Spleen (tissue), 7 donors: Measurements from ENCODE around the gene FAM20C.

ENCODE experiments used
- CTCF ChIP-seq, 11 experiments: fragments of 200-600 bp in 7 of 11; fragments of 450-650 bp in 4 of 11; sonication (generic) in 4 of 11; IDR thresholded peaks in 8 of 11; conservative IDR thresholded peaks in 3 of 11; 1 replicate in 7 of 11; 2 replicates in 4 of 11; pipeline versions ENCODE4 v1.4.0 to v1.8.0; 2016 to 2021; ENCODE audit warnings: antibody characterized with exemption in 11 of 11, inconsistent platforms in 4 of 11, mild to moderate bottlenecking in 1 of 11
- POLR2A ChIP-seq, 3 donors: fragments of 450-650 bp; IDR thresholded peaks; one replicate each; pipeline ENCODE4 v1.5.1; 2017; ENCODE audit warnings: antibody characterized with exemption in 3 of 3, mild to moderate bottlenecking in 1 of 3
- donor health status: DM: no; HTN: no; CAD: no; lungs with moderate emphysema.
- donor health status: DM: no; HTN: no; CAD: no.
- donor health status: DM: no; HTN: no; CAD: no.

DNA sequence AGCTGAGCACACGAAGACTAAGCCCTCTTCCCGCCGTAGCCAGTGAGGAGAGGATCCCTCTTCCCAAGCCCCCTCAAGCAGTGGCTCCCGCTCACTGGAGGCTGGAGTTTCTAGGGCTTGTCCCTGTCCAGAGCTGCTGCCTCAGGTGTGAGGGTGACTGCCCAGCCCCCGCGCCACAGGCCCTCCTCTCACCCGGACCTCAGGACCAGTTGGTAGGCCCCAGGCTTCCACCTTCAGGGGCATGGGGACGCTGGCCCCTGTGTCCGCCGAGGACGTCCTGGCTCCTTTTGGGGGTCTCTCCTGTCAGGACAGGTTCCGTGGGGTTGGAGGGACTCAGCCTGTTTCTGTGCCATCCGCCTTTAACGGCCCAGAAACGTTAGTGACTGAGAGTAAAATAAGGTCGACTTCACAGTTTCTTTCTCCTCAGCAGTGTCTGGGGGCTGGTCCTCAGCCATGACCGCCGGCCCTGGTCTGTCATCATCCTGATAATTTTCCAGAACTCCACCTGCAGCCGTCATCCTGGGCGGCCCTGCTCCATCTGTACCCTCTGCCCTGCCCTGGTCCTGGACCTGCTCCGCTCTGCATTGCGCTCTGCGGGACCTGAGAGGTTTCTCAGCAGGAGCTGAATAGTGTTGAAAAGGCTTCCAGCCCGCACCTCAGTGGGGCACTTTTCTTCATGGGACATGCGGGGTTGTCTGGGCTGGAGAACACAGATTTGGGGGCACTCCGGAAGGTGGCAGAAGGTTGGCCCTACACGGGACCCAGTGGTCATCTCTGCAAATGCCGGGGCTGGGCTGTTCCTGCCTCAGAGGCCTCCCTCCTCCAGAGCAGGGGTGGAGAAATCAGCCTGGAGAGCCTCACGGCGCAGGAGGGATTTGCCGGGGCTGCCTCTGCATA, 36.0 kb upstream of the FAM20C start:
- TF ChIP-seq POLR2A (IDR thresholded peaks at IDR 0.05) (no peak), CTCF (IDR thresholded peaks at IDR 0.05 in 8 of 11, conservative IDR thresholded peaks at IDR 0.05 in 3 of 11) (no peak)
